Measurements from ENCODE around the gene TNFAIP1. TPM values are rescaled to one million over a fixed set of nuclear protein-coding genes. Genes with fewer than 3 reads are reported as not detected.

The TNFAIP1 gene
- total RNA-seq, 1 experiment from 2014 or later: 27.5 TPM

GRCh38 chr17:28381141-28381825 lies 45.7 kb downstream of the TNFAIP1 start:
- H3K9me3 ChIP-seq (ENCODE audit: low read length): no peaks in the 10 kb centered on the region
- no peaks in the 10 kb centered on the region for H4K20me1 ChIP-seq (ENCODE audit: low read length)
- ChIA-PET POLR2A (ENCODE audit: unreplicated experiment) (no interaction called here), CTCF (no interaction called here)
- no peak overlapping the region for H3K4me3 ChIP-seq (ENCODE audit: low read length)
- no peak overlapping the region for H3K9ac ChIP-seq (ENCODE audit: low read length)
- H3K4me2 ChIP-seq (ENCODE audit: low read length): no peak overlapping the region
- no peaks in the 10 kb centered on the region for H3K27me3 ChIP-seq (ENCODE audit: low read length)
- peaks cover 22% of the 10 kb centered on the region for H3K4me1 ChIP-seq (ENCODE audit: insufficient read depth, low read length)
- ATAC-seq (no peak), DNase-seq (no peak)
- H3K9me2 ChIP-seq (replicated peaks; ENCODE audit: low read length): no peaks in the 10 kb centered on the region
- no peak for TF ChIP-seq CTCF (conservative IDR thresholded peaks at IDR 0.05; ENCODE audit: low read depth, low read length)
- no peak for TF ChIP-seq EZH2phosphoT487 (IDR thresholded peaks at IDR 0.05; ENCODE audit: borderline replicate concordance, low read length)
- no peak for TF ChIP-seq EZH2 (IDR thresholded peaks at IDR 0.05; ENCODE audit: low read length, unreplicated experiment)
- H3K36me3 ChIP-seq (ENCODE audit: low read depth, low read length): no peaks in the 10 kb centered on the region
- no TSS peak for BruUV-seq (replicated peaks)
- intact Hi-C loops (cut with micrococcal nuclease): no loop called here
- H2AFZ ChIP-seq (ENCODE audit: low read length): no peak overlapping the region
- H3K79me2 ChIP-seq (ENCODE audit: low read length): peaks cover 7% of the 10 kb centered on the region; the same call in 1 of the 2 replicates
- no peak overlapping the region for H3K27ac ChIP-seq (ENCODE audit: low read length)
- H3F3A ChIP-seq (ENCODE audit: low read length, unreplicated experiment): no peaks in the 10 kb centered on the region

GRCh38 chr17:28384281-28385036 lies 48.9 kb downstream of the TNFAIP1 start:
- Histone ChIP-seq H3K4me2 (ENCODE audit: low read length) (peak overlapping the region; percentile 98), H3F3A (ENCODE audit: low read length, unreplicated experiment) (no peaks in the 10 kb centered on the region), H2AFZ (ENCODE audit: low read length) (peak overlapping the region; percentile 90), H3K79me2 (ENCODE audit: low read length) (peaks cover 7% of the 10 kb centered on the region; the same call in 1 of the 2 replicates), H3K9me3 (ENCODE audit: low read length) (no peaks in the 10 kb centered on the region), H3K9ac (ENCODE audit: low read length) (peak overlapping the region; percentile 61), H3K4me3 (ENCODE audit: low read length) (peak overlapping the region; percentile 81), H3K36me3 (ENCODE audit: low read depth, low read length) (no peaks in the 10 kb centered on the region), H3K27me3 (ENCODE audit: low read length) (no peaks in the 10 kb centered on the region), H3K9me2 (replicated peaks; ENCODE audit: low read length) (no peaks in the 10 kb centered on the region), H3K27ac (ENCODE audit: low read length) (peak overlapping the region; percentile 35), H3K4me1 (ENCODE audit: insufficient read depth, low read length) (peaks cover 22% of the 10 kb centered on the region), H4K20me1 (ENCODE audit: low read length) (no peaks in the 10 kb centered on the region)
- ATAC-seq (peak; percentile 90), DNase-seq (peak; percentile 66)
- intact Hi-C loops (cut with micrococcal nuclease): no loop called here
- TF ChIP-seq CTCF (conservative IDR thresholded peaks at IDR 0.05; ENCODE audit: low read depth, low read length) (no peak), EZH2phosphoT487 (IDR thresholded peaks at IDR 0.05; ENCODE audit: borderline replicate concordance, low read length) (no peak), EZH2 (IDR thresholded peaks at IDR 0.05; ENCODE audit: low read length, unreplicated experiment) (no peak)
- CTCF ChIA-PET: no interaction called here
- BruUV-seq (replicated peaks): no TSS peak
- POLR2A ChIA-PET (ENCODE audit: unreplicated experiment): interaction anchor here (0.5 to 1.3 kb wide), 4 partner anchors 11 to 85 kb away, joined by 3 to 8 read pairs (median 4); partner anchors contain the start of genes IFT20, POLDIP2 and TNFAIP1

Measured in PC-3 (cell line).